DOHH2 (cell line): Measurements from ENCODE around the gene HENMT1.

Experiments
- H3F3A ChIP-seq: fragments of 200-600 bp; sonication (generic), shearing (Covaris generic); 2 replicates; pipeline ENCODE4 v1.6.0; 2016; ENCODE audit warnings: antibody characterized with exemption, mild to moderate bottlenecking; ENCODE audit not compliant: control insufficient read depth, insufficient read depth
- H3K27ac ChIP-seq: fragments of 200-600 bp; sonication (generic); 2 replicates; pipeline ENCODE4 v1.5.1; 2014; ENCODE audit warnings: low read depth, mild to moderate bottlenecking, low read length, moderate library complexity
- H3K27me3 ChIP-seq: fragments of 200-600 bp; sonication (generic); 2 replicates; pipeline ENCODE4 v1.6.1; 2014; ENCODE audit warnings: mild to moderate bottlenecking, low read length, mixed read lengths; ENCODE audit not compliant: control insufficient read depth
- H3K36me3 ChIP-seq: fragments of 200-600 bp; sonication (generic); 2 replicates; pipeline ENCODE4 v1.6.1; 2014; ENCODE audit warnings: mild to moderate bottlenecking, low read length, moderate library complexity, mixed read lengths; ENCODE audit not compliant: control insufficient read depth
- H3K4me1 ChIP-seq: fragments of 200-600 bp; sonication (generic); 2 replicates; pipeline ENCODE4 v1.6.1; 2014; ENCODE audit warnings: mild to moderate bottlenecking, low read length, mixed read lengths; ENCODE audit not compliant: control insufficient read depth
- H3K4me2 ChIP-seq: fragments of 200-600 bp; sonication (generic); 2 replicates; pipeline ENCODE4 v1.6.0; 2014; ENCODE audit warnings: mild to moderate bottlenecking, low read length, moderate library complexity
- H3K4me3 ChIP-seq: fragments of 200-600 bp; sonication (generic); 2 replicates; pipeline ENCODE4 v1.5.1; 2014; ENCODE audit warnings: mild to moderate bottlenecking, low read length, mixed read lengths
- H3K79me2 ChIP-seq: fragments of 200-600 bp; sonication (generic); 2 replicates; pipeline ENCODE4 v1.6.1; 2014; ENCODE audit warnings: mild to moderate bottlenecking, low read length, mixed read lengths; ENCODE audit not compliant: control insufficient read depth
- H3K9me2 ChIP-seq: fragments of 200-600 bp; sonication (generic); replicated peaks from 2 replicates; pipeline ENCODE4 v1.6.1; 2014; ENCODE audit warnings: mild to moderate bottlenecking, low read length, mixed read lengths; ENCODE audit not compliant: control insufficient read depth
- H3K9me3 ChIP-seq: fragments of 200-600 bp; sonication (generic); 2 replicates; pipeline ENCODE4 v1.6.1; 2014; ENCODE audit warnings: antibody characterized with exemption, low read length, mixed read lengths; ENCODE audit not compliant: control insufficient read depth, insufficient read depth
- H4K20me1 ChIP-seq: fragments of 200-600 bp; sonication (generic); 2 replicates; pipeline ENCODE4 v1.6.0; 2014; ENCODE audit warnings: low read depth, mild to moderate bottlenecking, antibody characterized with exemption, low read length, moderate library complexity; ENCODE audit not compliant: control insufficient read depth, insufficient read depth
- EZH2phosphoT487 ChIP-seq: fragments of 200-600 bp; sonication (generic); IDR thresholded peaks from 2 replicates; pipeline ENCODE4 v1.6.1; 2017; ENCODE audit warnings: borderline replicate concordance, mild to moderate bottlenecking, antibody characterized with exemption, low read length, moderate library complexity, mixed read lengths
- TF ChIP-seq, protein P1 (sequence below): fragments of 200-600 bp; sonication (generic); IDR thresholded peaks from one replicate; pipeline ENCODE4 v1.5.1; 2014; ENCODE audit warnings: antibody characterized with exemption, mild to moderate bottlenecking, low read depth, low read length; ENCODE audit not compliant: poor library complexity, severe bottlenecking

HENMT1 gene

DNA sequence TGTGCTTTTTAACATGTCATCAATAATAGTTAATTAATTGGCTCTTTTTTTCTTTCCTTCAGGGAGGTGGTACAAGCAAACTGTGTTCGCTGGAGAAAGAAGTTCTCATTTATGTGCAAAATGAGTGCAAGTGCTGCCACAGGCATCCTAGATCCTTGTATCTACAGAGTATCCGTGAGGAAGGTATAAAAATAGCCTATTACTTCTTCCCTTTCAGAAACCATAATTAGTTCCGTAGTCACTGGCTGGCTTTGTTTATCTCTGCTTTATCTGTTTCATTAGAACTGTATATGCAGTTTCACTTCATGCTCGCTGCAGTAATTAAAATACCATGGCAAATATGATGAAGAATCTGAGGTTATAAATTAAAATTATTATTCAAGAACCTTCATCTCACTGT is 60.4 kb downstream of the HENMT1 start:
- H3K4me2 ChIP-seq = no peak overlapping the region
- peaks cover 3% of the 10 kb centered on the region; the same call in 1 of the 2 replicates for H4K20me1 ChIP-seq
- H3F3A ChIP-seq = no peaks in the 10 kb centered on the region
- H3K9me3 ChIP-seq = no peaks in the 10 kb centered on the region
- no peak overlapping the region for H3K27ac ChIP-seq
- no peak for TF ChIP-seq EZH2phosphoT487
- TF ChIP-seq, protein P1, sequence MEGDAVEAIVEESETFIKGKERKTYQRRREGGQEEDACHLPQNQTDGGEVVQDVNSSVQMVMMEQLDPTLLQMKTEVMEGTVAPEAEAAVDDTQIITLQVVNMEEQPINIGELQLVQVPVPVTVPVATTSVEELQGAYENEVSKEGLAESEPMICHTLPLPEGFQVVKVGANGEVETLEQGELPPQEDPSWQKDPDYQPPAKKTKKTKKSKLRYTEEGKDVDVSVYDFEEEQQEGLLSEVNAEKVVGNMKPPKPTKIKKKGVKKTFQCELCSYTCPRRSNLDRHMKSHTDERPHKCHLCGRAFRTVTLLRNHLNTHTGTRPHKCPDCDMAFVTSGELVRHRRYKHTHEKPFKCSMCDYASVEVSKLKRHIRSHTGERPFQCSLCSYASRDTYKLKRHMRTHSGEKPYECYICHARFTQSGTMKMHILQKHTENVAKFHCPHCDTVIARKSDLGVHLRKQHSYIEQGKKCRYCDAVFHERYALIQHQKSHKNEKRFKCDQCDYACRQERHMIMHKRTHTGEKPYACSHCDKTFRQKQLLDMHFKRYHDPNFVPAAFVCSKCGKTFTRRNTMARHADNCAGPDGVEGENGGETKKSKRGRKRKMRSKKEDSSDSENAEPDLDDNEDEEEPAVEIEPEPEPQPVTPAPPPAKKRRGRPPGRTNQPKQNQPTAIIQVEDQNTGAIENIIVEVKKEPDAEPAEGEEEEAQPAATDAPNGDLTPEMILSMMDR = no peak
- no peaks in the 10 kb centered on the region for H3K4me1 ChIP-seq
- no peaks in the 10 kb centered on the region for H3K79me2 ChIP-seq
- H3K27me3 ChIP-seq = no peaks in the 10 kb centered on the region
- no peaks in the 10 kb centered on the region for H3K36me3 ChIP-seq
- no peak overlapping the region for H3K4me3 ChIP-seq
- H3K9me2 ChIP-seq = no peaks in the 10 kb centered on the region

DNA sequence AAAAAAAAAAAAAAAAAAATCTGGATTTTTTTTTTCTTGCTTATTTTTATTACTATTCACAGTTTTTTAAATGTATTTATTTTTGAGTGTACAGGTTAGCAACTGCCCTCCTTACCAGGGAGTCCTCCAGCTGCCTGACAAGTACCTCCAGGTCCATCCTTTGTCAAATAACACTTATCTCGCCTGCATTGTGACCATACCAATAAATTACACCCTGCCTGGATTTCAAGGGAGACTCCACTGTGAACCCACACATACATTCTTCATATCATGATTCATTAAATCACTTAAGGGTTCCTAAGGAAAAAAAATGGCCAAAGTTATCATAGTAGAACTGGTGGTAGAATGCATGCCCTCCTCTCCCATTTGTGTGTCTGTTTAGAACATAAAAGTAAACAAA is 62.6 kb downstream of the HENMT1 start:
- no peak overlapping the region for H3K4me2 ChIP-seq
- H3F3A ChIP-seq = no peaks in the 10 kb centered on the region
- H3K36me3 ChIP-seq = no peaks in the 10 kb centered on the region
- no peaks in the 10 kb centered on the region for H3K4me1 ChIP-seq
- no peak overlapping the region for H3K27ac ChIP-seq
- no peaks in the 10 kb centered on the region for H3K9me2 ChIP-seq
- TF ChIP-seq EZH2phosphoT487 = no peak
- TF ChIP-seq, protein P1 = no peak
- H4K20me1 ChIP-seq = peaks cover 3% of the 10 kb centered on the region; the same call in 1 of the 2 replicates
- H3K27me3 ChIP-seq = no peaks in the 10 kb centered on the region
- H3K79me2 ChIP-seq = no peaks in the 10 kb centered on the region
- no peaks in the 10 kb centered on the region for H3K9me3 ChIP-seq
- H3K4me3 ChIP-seq = no peak overlapping the region
